Keratinocyte (primary cell): ENCODE results near the gene DIPK1B.
"Not testable (repeated sequence)": the region's sequence is repeated elsewhere in the genome, so short reads cannot be mapped to it uniquely, and the experiment has no call there.

Source experiments
- EZH2 ChIP-seq: IDR thresholded peaks from one replicate; pipeline ENCODE4 v1.6.1; 2012; ENCODE audit warnings: inconsistent platforms, mild to moderate bottlenecking, low read length, moderate library complexity
- TF ChIP-seq, protein P1 (sequence below), 3 experiments: IDR thresholded peaks in 1 of 3; conservative IDR thresholded peaks in 1 of 3; optimal IDR thresholded peaks in 1 of 3; 2 replicates in 2 of 3; 3 replicates in 1 of 3; pipeline versions ENCODE3 to v1.5.1; 2011; ENCODE audit warnings: low read length in 3 of 3, mild to moderate bottlenecking in 3 of 3, moderate library complexity in 2 of 3, control low read depth in 1 of 3, inconsistent platforms in 1 of 3; ENCODE audit not compliant: insufficient read depth in 2 of 3; ENCODE audit errors: extremely low read depth in 1 of 3

DNA sequence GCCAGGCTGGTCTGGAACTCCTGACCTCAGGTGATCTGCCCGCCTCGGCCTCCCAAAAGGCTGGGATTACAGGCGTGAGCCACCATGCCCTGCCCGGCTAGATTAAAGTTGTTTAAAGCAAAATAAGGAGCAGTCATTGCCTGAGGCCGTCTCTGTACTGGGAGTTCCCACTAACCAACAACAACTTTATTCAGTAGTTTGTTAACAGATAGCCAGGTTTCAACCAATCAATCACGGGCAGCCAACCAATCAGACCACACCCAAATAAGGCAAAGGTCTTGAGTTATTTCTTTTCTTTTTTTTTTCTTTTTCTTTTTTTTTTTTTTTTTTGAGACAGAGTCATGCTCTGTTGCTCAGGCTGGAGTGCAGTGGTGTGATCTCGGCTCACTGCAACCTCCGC is 7.6 kb upstream of the DIPK1B start:
- TF ChIP-seq, protein P1, sequence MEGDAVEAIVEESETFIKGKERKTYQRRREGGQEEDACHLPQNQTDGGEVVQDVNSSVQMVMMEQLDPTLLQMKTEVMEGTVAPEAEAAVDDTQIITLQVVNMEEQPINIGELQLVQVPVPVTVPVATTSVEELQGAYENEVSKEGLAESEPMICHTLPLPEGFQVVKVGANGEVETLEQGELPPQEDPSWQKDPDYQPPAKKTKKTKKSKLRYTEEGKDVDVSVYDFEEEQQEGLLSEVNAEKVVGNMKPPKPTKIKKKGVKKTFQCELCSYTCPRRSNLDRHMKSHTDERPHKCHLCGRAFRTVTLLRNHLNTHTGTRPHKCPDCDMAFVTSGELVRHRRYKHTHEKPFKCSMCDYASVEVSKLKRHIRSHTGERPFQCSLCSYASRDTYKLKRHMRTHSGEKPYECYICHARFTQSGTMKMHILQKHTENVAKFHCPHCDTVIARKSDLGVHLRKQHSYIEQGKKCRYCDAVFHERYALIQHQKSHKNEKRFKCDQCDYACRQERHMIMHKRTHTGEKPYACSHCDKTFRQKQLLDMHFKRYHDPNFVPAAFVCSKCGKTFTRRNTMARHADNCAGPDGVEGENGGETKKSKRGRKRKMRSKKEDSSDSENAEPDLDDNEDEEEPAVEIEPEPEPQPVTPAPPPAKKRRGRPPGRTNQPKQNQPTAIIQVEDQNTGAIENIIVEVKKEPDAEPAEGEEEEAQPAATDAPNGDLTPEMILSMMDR (optimal IDR thresholded peaks at IDR 0.05 in 1 of 3, IDR thresholded peaks at IDR 0.05 in 1 of 3, conservative IDR thresholded peaks at IDR 0.05 in 1 of 3; ENCODE audit: extremely low read depth in 1 of 3, insufficient read depth in 2 of 3, low read length in 3 of 3) = not testable (repeated sequence)
- not testable (repeated sequence) for TF ChIP-seq EZH2
